GM19397 (cell line): ENCODE measurements around the gene LAMA2.

Experiments used
- ATAC-seq: cut with Tn5 transposase; IDR thresholded peaks from one replicate; pipeline ENCODE4 v1.9.1; 2021; ENCODE audit warnings: mild to moderate bottlenecking, moderate library complexity; ENCODE audit not compliant: unreplicated experiment

Gene LAMA2

GRCh38 chr6:129175066-129175465 lies 292.1 kb downstream of the LAMA2 start:
- no peak for ATAC-seq

DNA sequence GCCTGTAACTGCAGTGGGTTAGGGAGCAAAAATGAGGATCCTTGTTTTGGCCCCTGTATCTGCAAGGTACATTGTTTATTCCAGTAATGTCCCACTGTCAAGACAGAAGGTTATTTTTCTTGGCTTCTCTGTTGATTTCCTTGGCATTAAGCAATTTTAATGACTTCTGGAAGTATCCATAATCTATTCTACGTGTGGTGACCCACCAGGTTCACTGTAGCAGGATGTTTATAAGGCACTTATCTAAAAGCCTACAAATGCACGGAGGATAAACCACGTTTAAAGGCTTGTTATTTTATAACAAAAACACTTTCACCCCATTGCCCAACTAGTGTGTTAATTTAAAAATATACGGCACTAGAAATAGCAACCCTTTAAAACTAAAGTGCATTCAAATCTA lies 294.9 kb downstream of the LAMA2 start:
- no peak for ATAC-seq

- no peak for ATAC-seq
Measured at GRCh38 chr6:129179283-129179682, 296.3 kb downstream of the LAMA2 start.

DNA sequence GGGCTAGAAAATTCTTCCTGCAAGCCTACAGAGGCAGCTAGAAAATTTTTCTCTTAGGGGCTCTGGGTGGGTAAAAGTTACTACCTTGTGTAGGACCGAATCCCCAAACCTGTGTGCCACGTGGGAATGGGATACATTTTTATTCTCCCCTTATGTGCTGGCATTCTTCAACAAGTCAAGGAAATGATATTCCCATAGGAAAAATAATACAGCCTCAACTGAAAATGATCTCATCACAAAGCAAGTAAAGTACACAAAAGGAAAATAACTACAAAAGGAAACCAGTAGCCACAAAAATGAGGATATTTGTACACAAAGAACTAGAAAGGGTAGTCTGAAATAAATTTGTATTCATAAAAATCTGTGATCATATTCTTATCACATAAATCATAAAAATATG lies 298.1 kb downstream of the LAMA2 start:
- no peak for ATAC-seq

- no peak for ATAC-seq
Measured at GRCh38 chr6:129183187-129183591, 300.3 kb downstream of the LAMA2 start.

DNA sequence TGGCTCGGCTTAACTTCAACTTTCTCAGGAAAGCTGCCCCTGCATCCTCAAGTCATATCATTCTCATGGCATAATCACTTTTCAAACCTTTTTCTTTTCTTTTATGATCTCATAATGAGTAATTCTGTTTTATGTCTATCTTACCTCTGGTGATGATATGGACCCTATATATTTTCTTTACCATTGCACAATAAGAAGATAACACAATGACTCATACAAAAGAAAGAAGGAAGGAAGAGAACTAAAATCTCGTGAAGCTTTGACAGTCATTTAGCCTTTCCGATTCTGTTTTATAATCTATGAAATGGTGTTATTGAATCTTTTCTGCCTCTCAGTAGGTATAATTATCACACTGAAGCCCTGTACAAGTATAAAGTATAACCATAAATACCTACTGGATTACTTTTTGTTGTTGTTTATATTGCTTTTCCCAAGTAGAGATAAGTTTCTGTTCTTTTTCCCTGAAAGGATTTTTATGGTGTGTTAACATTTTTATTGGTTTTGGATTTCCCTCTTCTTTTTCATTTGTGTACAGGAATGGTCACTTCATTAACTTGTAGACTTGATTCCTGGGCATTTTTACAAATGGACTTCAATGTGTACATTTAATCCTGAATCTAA lies 300.9 kb downstream of the LAMA2 start:
- no peak for ATAC-seq

DNA sequence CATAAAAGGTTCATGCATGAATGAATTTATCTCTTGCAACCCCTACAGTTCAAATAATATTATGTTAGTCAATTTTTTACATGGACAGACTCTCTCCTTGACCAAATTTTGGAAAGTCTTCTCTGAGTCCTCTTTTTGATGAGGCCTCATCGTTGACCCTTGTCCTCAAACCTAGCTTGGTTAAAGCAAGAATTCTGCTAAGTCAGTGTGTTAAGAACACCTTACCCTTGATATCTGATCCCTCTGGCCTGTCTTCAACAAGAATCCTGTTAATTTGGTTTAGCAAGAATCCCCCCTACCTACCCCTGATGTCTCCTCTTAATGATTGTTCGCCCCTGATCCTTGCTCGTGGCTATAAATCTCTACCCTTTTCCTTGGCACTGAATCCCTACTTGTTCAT lies 301.4 kb downstream of the LAMA2 start:
- no peak for ATAC-seq

DNA sequence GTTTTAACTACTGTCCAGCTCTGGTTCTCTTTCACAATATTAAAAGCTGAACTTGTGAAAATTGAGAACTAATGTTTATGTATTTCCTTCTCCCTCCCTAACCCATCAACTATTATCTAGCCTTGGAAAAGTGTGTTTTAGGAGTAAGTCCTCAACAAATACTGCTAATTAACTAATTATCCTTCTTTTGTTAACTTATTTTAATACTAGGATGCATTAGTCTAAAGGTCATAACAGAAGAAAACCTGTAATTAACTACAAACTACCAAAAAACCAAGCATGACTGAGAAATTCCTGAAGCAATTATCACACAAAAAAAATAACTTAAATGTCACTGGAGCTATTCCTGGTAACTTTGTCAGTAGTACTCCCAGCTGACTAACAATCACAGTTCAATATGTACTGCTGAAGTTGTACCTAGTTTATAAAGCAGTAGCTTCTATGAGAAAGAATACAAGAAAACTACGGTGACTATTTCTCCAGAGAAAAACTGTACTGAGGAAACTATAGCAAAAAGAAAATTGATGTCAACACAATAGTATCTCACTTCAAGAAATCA lies 301.9 kb downstream of the LAMA2 start:
- ATAC-seq = no peak

DNA sequence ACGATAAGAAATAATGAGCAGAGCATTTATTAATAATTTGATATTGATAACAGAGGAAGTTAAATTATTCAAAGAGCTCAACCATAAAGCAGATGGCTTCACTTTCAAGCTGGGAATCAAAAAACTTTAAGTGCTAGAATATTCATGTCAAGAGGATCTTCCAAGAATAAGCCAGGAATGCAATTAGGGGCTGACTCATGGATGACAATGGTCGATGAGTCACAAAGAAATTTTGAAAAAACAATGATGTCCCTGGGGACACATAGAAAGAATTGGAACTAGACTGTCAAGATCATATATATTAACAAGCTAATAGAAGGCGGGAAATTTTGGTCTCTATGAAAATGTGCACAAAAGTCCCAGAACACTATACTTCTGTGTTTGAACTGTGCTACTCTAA lies 304.1 kb downstream of the LAMA2 start:
- no peak for ATAC-seq

DNA sequence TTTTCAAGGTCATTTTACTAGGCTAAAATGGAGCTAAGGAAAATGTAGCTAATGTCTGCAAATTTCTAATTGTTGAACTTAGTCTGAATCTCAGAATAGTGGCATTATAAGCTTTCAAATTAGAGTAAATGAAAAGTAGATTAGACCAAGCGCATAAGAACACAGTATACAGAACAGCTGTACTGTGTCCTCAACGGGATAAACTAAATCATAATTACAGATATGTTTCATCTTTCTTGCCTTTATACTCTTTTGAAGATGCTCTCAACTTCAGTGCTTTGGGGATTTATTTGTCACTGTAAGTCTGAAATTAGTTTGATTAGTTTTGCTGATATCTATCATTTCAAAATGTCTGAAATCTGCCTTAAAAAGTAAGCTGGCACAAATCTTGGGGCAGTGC lies 305.4 kb downstream of the LAMA2 start:
- ATAC-seq = no peak

DNA sequence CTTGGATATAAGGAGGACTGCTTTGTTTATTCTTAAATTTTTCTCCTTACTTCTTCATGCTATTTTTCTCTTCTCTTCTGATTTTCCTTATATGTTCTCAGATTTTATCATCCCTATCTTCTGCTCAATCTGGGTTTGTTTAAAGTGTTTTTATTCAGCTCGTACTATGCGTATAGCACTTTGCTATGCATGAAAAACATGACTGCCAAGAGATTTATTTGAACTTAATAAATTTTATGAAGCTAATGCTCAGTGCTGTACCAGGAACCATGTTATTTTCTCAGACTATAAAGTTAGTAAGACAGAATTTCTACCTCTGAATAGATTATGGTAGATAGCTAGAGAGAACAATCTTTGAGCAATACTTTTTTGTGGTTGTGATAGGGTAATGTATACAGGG lies 305.9 kb downstream of the LAMA2 start:
- ATAC-seq = no peak

- no peak for ATAC-seq
Measured at GRCh38 chr6:129189266-129189665, 306.3 kb downstream of the LAMA2 start.

DNA sequence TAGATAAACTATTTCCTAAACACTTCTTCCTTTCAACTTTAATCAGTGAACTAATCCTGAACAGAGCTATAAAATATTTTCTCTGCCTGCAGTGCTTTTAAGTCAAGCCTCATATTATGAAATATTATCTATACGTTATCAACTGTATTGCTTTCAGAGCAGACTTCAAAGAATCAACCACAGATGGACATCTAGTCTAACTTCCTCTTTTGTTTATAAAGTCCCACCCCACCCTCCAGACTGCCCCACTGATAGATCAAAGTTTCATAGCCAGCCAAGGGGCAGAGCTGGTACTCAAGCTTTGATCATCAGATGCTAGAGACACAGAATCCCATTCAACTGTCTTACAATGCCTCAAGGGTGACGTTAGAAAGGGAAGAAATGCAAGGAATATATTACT lies 308.3 kb downstream of the LAMA2 start:
- no peak for ATAC-seq

- no peak for ATAC-seq
Measured at GRCh38 chr6:129192458-129192989, 309.6 kb downstream of the LAMA2 start.

DNA sequence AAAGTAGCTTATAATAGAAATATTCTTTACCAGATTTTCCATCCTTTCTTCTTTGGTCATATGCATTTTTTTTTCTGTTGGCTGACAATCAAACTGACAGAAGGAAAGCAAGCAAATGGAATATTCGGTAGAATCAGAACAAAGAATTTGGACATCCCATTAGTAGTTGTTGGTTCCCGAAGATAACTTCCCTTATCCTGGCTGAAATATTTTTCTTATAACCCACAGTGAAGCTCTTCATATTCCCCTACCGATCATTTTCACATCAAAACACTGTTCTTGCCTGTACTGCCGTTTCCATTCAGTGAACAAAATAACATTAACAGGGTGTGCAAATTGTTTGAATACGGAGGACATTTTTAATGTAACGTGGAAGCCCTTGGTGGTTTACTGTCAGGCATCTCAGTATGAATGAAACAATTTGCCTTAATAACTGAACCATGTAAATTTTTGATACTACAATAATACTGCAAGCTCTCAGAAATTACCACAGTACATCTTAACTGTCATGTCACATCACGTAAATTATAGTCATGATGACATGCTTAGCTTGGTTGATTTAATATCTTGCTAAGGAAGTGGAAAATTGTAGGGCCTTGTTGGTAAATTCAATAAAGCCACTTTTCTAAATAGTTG lies 311.5 kb downstream of the LAMA2 start:
- ATAC-seq = no peak

- ATAC-seq = no peak
Measured at GRCh38 chr6:129195161-129195560, 312.2 kb downstream of the LAMA2 start.

DNA sequence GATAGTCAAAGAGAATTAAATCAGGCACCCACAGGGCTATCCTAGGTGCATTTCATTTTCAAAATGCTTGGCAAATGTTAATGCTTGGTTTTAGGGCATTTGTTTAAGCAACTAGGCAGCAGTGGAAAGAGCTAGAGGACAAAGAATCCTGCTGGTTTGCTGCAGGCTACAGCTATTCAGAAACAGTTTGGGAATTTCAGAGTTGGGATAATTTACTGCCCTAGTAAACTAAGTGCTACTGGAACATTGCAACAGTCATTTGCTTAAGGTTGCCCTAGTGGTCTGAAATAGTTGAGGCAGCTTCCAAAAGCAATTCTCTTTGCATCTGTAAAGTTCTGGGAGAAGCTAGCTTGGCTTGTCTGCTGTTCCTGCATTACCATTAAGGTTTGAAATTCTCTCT lies 312.7 kb downstream of the LAMA2 start:
- no peak for ATAC-seq

DNA sequence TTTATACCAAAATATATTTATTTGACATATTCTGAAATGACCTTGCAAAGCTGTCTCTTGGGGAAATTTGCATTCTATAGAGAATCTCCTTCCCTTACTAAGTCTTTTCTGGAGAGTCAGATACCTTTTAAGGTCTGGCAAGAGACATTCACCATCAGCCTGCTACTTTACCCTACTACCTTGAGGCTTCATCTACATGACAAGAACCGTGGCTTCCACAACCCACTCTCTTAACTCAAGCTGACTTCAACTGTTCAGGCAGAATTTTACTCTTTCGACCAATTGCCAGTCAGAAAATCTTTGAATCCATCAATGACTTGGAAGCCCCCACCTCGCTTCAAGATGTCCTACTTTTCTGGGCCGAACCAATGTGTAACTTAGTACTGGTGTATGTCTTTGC lies 314.2 kb downstream of the LAMA2 start:
- ATAC-seq = no peak

DNA sequence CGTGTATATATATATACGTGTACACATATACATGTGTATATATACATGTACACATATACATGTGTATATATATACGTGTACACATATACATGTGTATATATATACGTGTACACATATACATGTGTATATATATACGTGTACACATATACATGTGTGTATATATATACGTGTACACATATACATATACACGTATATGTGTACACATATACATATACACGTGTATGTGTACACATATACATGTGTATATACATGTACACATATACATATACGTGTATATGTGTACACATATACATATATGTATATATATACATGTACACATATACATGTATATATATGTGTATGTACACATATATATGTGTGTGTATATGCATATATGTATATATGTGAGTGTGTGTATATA lies 317.2 kb downstream of the LAMA2 start:
- no peak for ATAC-seq

DNA sequence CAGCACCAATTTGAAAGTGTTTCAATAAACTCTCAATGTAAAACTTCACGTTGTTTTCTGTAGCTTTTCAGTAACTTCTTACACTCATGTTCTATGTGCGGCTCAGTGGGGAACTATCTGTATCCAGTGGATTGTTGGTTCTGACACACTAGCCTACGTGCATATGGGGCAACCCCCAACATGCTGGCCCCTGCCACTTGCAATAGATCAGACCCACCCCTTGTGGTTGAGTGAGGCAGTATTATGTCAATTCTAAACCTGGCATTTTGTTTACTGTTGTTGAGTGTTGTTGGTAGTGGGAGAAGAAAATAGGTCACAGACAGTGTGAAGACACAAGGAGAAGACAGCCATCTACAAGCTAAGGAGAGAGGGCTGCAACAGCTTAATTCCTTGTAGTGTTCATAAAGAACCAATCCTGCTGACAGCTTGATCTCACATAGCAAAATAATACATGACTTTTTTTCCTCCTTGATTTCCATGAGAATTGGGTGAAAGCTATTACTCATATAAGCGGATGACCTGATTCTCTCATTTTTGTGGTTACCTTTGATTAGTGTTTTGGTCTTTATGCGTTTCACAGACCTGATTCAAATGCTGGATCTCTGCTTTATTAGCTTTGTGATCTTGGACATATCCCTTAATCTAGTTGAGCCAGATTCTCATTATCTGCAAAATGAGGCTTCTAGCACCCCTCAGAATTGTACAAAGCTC lies 320.4 kb downstream of the LAMA2 start:
- no peak for ATAC-seq

- no peak for ATAC-seq
Measured at GRCh38 chr6:129206821-129207220, 323.9 kb downstream of the LAMA2 start.

GRCh38 chr6:129207832-129208231 lies 324.9 kb downstream of the LAMA2 start:
- no peak for ATAC-seq
